K562 (cell line): Measurements from ENCODE around the gene MACROD2. TPM values are rescaled to one million over a fixed set of nuclear protein-coding genes. Genes with fewer than 3 reads are reported as not detected.

Experiments
- ATAC-seq: fragments of 200-7000 bp; cut with Tn5 transposase; 3 replicates; pipeline ENCODE4 v1.9.1; 2020; ENCODE audit warnings: moderate library complexity
- BruUV-seq: library from RNA; stranded (reverse); fragments of 400-500 nt; replicated peaks from 2 replicates; lab custom pipeline; 2021; lab: Mats Ljungman, UMichigan
- CTCF ChIA-PET: fragments of 300-600 bp; formaldehyde crosslinking; extraction: SDS; loops from one replicate; lab custom pipeline; 2021; ENCODE audit warnings: low intra/inter-chr PET ratio; lab: Yijun Ruan, JAX
- POLR2A ChIA-PET: fragments of 300-600, 350-650 bp; sonication (Branson Sonifier 250); formaldehyde crosslinking; extraction: SDS; loops from one replicate; lab custom pipeline; 2021; ENCODE audit warnings: antibody characterized with exemption, inconsistent platforms; lab: Yijun Ruan, JAX
- DNase-seq, 4 experiments: peaks; one replicate each; pipeline versions ENCODE4 v3.0.0 to v3.0.0-alpha.2; 2011 to 2018; ENCODE audit warnings: low spot score in 3 of 4, mixed read lengths in 3 of 4; ENCODE audit errors: extremely low read depth in 1 of 4
- FAIRE-seq: peaks from 2 replicates; lab custom pipeline; 2011; peaks lifted over from hg19 to GRCh38; lab: Jason Lieb, UNC
- H2AFZ ChIP-seq: 2 replicates; pipeline ENCODE4 v1.6.0; 2011; ENCODE audit warnings: low read depth, low read length, control low read depth, inconsistent platforms
- H3K27ac ChIP-seq: fragments of 200-600 bp; 3 replicates; pipeline ENCODE4 v1.8.0; 2011; ENCODE audit warnings: low read depth, mild to moderate bottlenecking, control low read depth, inconsistent platforms, low read length, moderate library complexity, mixed read lengths; ENCODE audit errors: extremely low read depth
- H3K27me3 ChIP-seq, 2 experiments: fragments of 300-600 bp in 1 of 2; 2 replicates in 1 of 2; 3 replicates in 1 of 2; pipeline versions ENCODE4 v1.6.0 to v1.8.0; 2011; ENCODE audit warnings: inconsistent platforms in 2 of 2, low read length in 2 of 2, mild to moderate bottlenecking in 1 of 2, mixed read lengths in 1 of 2, moderate library complexity in 1 of 2; ENCODE audit not compliant: control insufficient read depth in 2 of 2, insufficient read depth in 2 of 2
- H3K36me3 ChIP-seq: fragments of 300-600 bp; 3 replicates; pipeline ENCODE4 v1.8.0; 2011; ENCODE audit warnings: mild to moderate bottlenecking, low read length, inconsistent platforms; ENCODE audit not compliant: control insufficient read depth, insufficient read depth
- H3K4me1 ChIP-seq, 2 experiments: fragments of 200-600 bp in 1 of 2; replicated peaks in 1 of 2; 2 replicates in 1 of 2; 3 replicates in 1 of 2; pipeline versions ENCODE4 v1.5.1 to v1.8.0; 2011; ENCODE audit warnings: inconsistent platforms in 2 of 2, low read length in 2 of 2, mild to moderate bottlenecking in 1 of 2, mixed read lengths in 1 of 2, moderate library complexity in 1 of 2; ENCODE audit not compliant: control insufficient read depth in 2 of 2, insufficient read depth in 2 of 2
- H3K4me2 ChIP-seq: 2 replicates; pipeline ENCODE4 v1.6.1; 2011; ENCODE audit warnings: low read length, control low read depth, inconsistent platforms, mixed read lengths; ENCODE audit not compliant: insufficient read depth
- H3K4me3 ChIP-seq: fragments of 200-600 bp; sonication (generic), shearing (Covaris generic); 2 replicates; pipeline ENCODE4 v1.5.1; 2016; ENCODE audit warnings: control low read depth, inconsistent platforms
- H3K79me2 ChIP-seq: fragments of 200-600 bp; 3 replicates; pipeline ENCODE4 v1.8.0; 2011; ENCODE audit warnings: low read length, inconsistent platforms; ENCODE audit not compliant: control insufficient read depth, insufficient read depth
- H3K9ac ChIP-seq, 2 experiments: 2 replicates each; pipeline versions ENCODE4 v1.6.0 to v1.6.1; 2011; ENCODE audit warnings: low read depth in 2 of 2, low read length in 2 of 2, control low read depth in 1 of 2, inconsistent platforms in 1 of 2, mild to moderate bottlenecking in 1 of 2, mixed read lengths in 1 of 2; ENCODE audit not compliant: insufficient read depth in 1 of 2
- H3K9me1 ChIP-seq: one replicate; pipeline ENCODE4 v1.6.0; 2011; ENCODE audit warnings: inconsistent platforms, mild to moderate bottlenecking, low read length, moderate library complexity; ENCODE audit not compliant: control insufficient read depth, insufficient read depth
- H3K9me3 ChIP-seq: replicated peaks from 2 replicates; pipeline ENCODE4 v1.5.1; 2011; ENCODE audit warnings: low read depth, low read length, inconsistent platforms; ENCODE audit not compliant: control insufficient read depth, insufficient read depth
- H4K20me1 ChIP-seq: replicated peaks from 2 replicates; pipeline ENCODE4 v1.6.1; 2011; ENCODE audit warnings: low read length, inconsistent platforms, mixed read lengths; ENCODE audit not compliant: control insufficient read depth, insufficient read depth
- CEBPG ChIP-seq, 3 experiments: fragments of 200-800 bp in 1 of 3; sonication (Bioruptor generic) in 1 of 3; sonication (generic) in 1 of 3; formaldehyde crosslinking in 1 of 3; IDR thresholded peaks in 2 of 3; conservative IDR thresholded peaks in 1 of 3; 2 replicates each; pipeline versions ENCODE4 v1.6.1 to v1.8.0; 2016 to 2022; ENCODE audit warnings: missing compliant biosample characterization in 2 of 3, missing genetic modification characterization in 2 of 3, mild to moderate bottlenecking in 1 of 3, missing genetic modification reagents in 1 of 3
- SIN3B ChIP-seq: fragments of 450-650 bp; IDR thresholded peaks from 2 replicates; pipeline ENCODE4 v1.6.1; 2017; ENCODE audit warnings: low read depth, mild to moderate bottlenecking, moderate library complexity
- ZC3H8 ChIP-seq: fragments of 450-650 bp; IDR thresholded peaks from 2 replicates; pipeline ENCODE4 v1.6.1; 2017
- WGBS: fragments of 100-300 bp; shearing (Covaris generic); methylation state at CpG from one replicate; pipeline ENCODE4 v1.1.6; 2016; ENCODE audit warnings: low coverage, mixed read lengths; ENCODE audit not compliant: insufficient coverage; ENCODE audit errors: missing lambda C conversion rate; 5-methylcytosine and 5-hydroxymethylcytosine counted together
- in situ Hi-C: fragments of 300-500 bp; cut with MboI; formaldehyde crosslinking; loops from 4 replicates; pipeline ENCODE4 v1.15.0; 2018; ENCODE audit warnings: inconsistent platforms, mixed read lengths
- intact Hi-C: fragments of 100-400 bp; cut with micrococcal nuclease; formaldehyde crosslinking; loops from 2 replicates; pipeline ENCODE4 v1.14.2; 2022
- polyA plus RNA-seq, 8 experiments: library from polyadenylated mRNA; depleted of rRNA in 4 of 8; stranded (reverse) in 5 of 8; unstranded in 3 of 8; fragments of >200 nt; fragmentation: Nextera tagmentation in 2 of 8; fragmentation: Illumina TruSeq in 1 of 8; extraction: Ambion mirVana in 2 of 8; extraction: Trizol in 1 of 8; gene quantifications; 2 replicates each; pipeline versions ENCODE4 v1.2.1 to v1.2.3, GENCODE V29; 2011 to 2014; ENCODE audit warnings: inconsistent platforms in 1 of 8, missing spikeins in 1 of 8
- total RNA-seq, 7 experiments: library from RNA; depleted of rRNA in 6 of 7; stranded (reverse); fragments of >200 nt in 6 of 7; fragmentation: Illumina TruSeq in 2 of 7; extraction: Trizol in 2 of 7; gene quantifications; 2 replicates each; pipeline versions ENCODE4 v1.2.1 to v1.2.3, GENCODE V29; 2011 to 2021; ENCODE audit warnings: low replicate concordance in 1 of 7
- TF ChIP-seq, protein P1 (sequence below): fragments of 250-450 bp; sonication (Bioruptor Pico); IDR thresholded peaks from 2 replicates; pipeline ENCODE4 v1.5.0; 2020; ENCODE audit warnings: mild to moderate bottlenecking

The MACROD2 gene
- total and polyA plus RNA-seq, 9 of the 15 experiments (the other 6 are each of a cell fraction or from before 2014, with no cell fraction given) = not detected

DNA sequence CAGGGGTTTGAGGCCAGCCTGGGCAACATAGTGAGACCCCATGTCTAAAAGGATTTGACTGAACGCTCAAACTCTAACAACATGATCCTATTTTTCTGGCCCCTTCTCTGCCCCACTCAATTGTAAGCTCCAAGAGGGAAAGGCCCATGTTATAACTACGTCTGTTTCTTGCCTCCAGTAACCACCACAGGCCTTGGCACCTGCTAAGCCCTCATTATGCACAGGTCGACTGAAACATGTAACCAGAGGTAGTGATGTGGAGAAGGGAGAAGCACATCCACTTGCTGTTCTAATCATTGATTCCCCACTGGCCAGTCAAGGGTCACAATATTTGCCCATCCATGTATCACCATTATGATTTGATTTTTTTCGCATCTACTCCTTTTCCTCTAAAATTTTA, 2102.5 kb downstream of the MACROD2 start (continued):
- TF ChIP-seq SIN3B (no peak), ZC3H8 (no peak)

DNA sequence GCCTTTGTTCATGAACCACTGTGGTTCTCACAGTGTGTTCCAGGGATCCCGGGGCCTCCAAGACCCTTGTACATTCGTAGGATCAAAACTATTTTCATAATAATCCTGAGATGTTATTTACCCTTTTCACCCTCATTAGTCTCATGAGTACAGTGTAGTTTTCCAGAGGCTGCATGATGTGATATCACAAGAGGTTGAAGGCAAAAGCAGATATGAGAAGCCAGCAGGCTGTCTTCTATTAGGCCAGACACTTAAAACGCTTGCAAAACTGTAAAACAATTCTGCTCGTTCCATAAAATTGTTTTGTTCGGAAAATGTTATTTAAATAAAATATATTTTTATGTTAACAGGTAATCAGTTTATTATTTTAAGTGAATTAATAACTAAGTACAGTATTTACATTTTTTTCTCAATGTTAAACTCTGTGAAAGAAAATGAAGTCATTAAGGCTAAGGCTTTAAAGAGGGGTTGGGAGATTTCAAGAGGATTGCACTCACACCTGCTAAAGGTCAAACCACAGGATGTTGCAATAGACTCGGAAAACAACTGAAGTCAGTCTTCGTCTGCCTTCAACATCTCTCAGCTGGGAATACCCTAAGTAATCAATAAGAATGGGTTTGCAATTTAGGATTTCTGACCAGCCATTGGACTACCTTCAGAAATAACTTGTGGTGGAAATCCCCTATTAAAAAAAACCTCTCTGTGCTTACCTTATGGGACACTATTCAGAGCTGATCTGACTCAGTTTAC, 2103.7 kb downstream of the MACROD2 start:
- Histone ChIP-seq H3K4me2 (no peak overlapping the region), H3K36me3 (no peaks in the 10 kb centered on the region), H3K27ac (no peak overlapping the region), H3K79me2 (no peaks in the 10 kb centered on the region), H3K9me3 (no peaks in the 10 kb centered on the region), H2AFZ (no peak overlapping the region), H4K20me1 (no peaks in the 10 kb centered on the region), H3K4me3 (no peak overlapping the region), H3K9ac (no peak overlapping the region), H3K4me1 (no peaks in the 10 kb centered on the region), H3K9me1 (no peaks in the 10 kb centered on the region), H3K27me3 (no peaks in the 10 kb centered on the region)
- ChIA-PET POLR2A (no interaction called here), CTCF (no interaction called here)
- in situ Hi-C loops (no loop called here), intact Hi-C loops (no loop called here)
- 1% methylated on average over 7 of the region's 7 CpGs for WGBS
- BruUV-seq = no TSS peak
- TF ChIP-seq, protein P1, sequence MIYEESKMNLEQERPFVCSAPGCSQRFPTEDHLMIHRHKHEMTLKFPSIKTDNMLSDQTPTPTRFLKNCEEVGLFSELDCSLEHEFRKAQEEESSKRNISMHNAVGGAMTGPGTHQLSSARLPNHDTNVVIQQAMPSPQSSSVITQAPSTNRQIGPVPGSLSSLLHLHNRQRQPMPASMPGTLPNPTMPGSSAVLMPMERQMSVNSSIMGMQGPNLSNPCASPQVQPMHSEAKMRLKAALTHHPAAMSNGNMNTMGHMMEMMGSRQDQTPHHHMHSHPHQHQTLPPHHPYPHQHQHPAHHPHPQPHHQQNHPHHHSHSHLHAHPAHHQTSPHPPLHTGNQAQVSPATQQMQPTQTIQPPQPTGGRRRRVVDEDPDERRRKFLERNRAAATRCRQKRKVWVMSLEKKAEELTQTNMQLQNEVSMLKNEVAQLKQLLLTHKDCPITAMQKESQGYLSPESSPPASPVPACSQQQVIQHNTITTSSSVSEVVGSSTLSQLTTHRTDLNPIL (CRISPR knock-in tag) = no peak
- no peak for TF ChIP-seq CEBPG (CRISPR knock-in tag; IDR thresholded peaks at IDR 0.05)
- 0 out of 4 replicates have a peak, but pooled peaks have one; percentile 12 to 52 for TF ChIP-seq CEBPG (tag; conservative IDR thresholded peaks at IDR 0.05 in 1 of 2, IDR thresholded peaks at IDR 0.05 in 1 of 2)
- ATAC-seq (no peak), DNase-seq (no peak), FAIRE-seq (no peak)
